B cell (primary cell): ENCODE measurements around the gene CBX4. TPM values are rescaled to one million over a fixed set of nuclear protein-coding genes. Genes with fewer than 3 reads are reported as not detected.

Experiments
- ATAC-seq: fragments of 200-7000 bp; cut with Tn5 transposase; one replicate; pipeline ENCODE4 v1.10.0; 2021; ENCODE audit warnings: low read depth, mild to moderate bottlenecking, moderate number of reproducible peaks, moderate library complexity
- CTCF ChIA-PET: fragments of 350-600 bp; sonication (Branson Sonifier 250); formaldehyde crosslinking; loops from one replicate; lab custom pipeline; 2021; ENCODE audit warnings: antibody characterized with exemption, inconsistent platforms; lab: Charles Lee
- POLR2A ChIA-PET: fragments of 350-600 bp; sonication (Branson Sonifier 250); formaldehyde crosslinking; loops from one replicate; lab custom pipeline; 2021; ENCODE audit warnings: antibody characterized with exemption; lab: Charles Lee
- DNase-seq: peaks from one replicate; pipeline ENCODE4 v3.0.0; 2013
- H2AFZ ChIP-seq: 2 replicates; pipeline ENCODE4 v1.6.1; 2012; ENCODE audit warnings: mild to moderate bottlenecking, low read depth, low read length; ENCODE audit not compliant: insufficient read depth, poor library complexity, severe bottlenecking
- H3K27ac ChIP-seq, 2 donors: 1 replicate in 1 of 2; 2 replicates in 1 of 2; pipeline ENCODE4 v1.5.1; 2012 to 2013; ENCODE audit warnings: low read length in 2 of 2, mild to moderate bottlenecking in 2 of 2, moderate library complexity in 1 of 2
- H3K27me3 ChIP-seq, 4 experiments: fragments of 200-600 bp in 1 of 4; sonication (generic) in 1 of 4; replicated peaks in 1 of 4; 1 replicate in 2 of 4; 2 replicates in 2 of 4; pipeline versions ENCODE4 v1.6.1 to v1.7.0; 2013 to 2016; ENCODE audit warnings: low read length in 3 of 4, mild to moderate bottlenecking in 2 of 4, mixed read lengths in 1 of 4, moderate library complexity in 1 of 4; ENCODE audit not compliant: insufficient read depth in 4 of 4, control insufficient read depth in 3 of 4; ENCODE audit errors: control extremely low read depth in 1 of 4
- H3K36me3 ChIP-seq, 2 experiments: replicated peaks in 1 of 2; 1 replicate in 1 of 2; 2 replicates in 1 of 2; pipeline versions ENCODE4 v1.6.1 to v1.7.1; 2013; ENCODE audit warnings: low read length in 1 of 2; ENCODE audit not compliant: insufficient read depth in 2 of 2, control insufficient read depth in 1 of 2; ENCODE audit errors: control extremely low read depth in 1 of 2, extremely low read depth in 1 of 2
- H3K4me1 ChIP-seq, 2 donors: fragments of 200-600 bp in 1 of 2; sonication (generic) in 1 of 2; 1 replicate in 1 of 2; 2 replicates in 1 of 2; pipeline versions ENCODE4 v1.5.1 to v1.6.1; 2013 to 2017; ENCODE audit warnings: low read length in 2 of 2; ENCODE audit not compliant: control insufficient read depth in 2 of 2, insufficient read depth in 2 of 2
- H3K4me2 ChIP-seq: replicated peaks from 2 replicates; pipeline ENCODE3; 2012; ENCODE audit warnings: mild to moderate bottlenecking, low read depth, low read length; ENCODE audit not compliant: poor library complexity, severe bottlenecking
- H3K4me3 ChIP-seq, 5 experiments: fragments of 200-600 bp in 1 of 5; sonication (generic) in 1 of 5; 1 replicate in 3 of 5; 2 replicates in 2 of 5; pipeline versions ENCODE4 v1.5.1 to v1.7.0; 2011 to 2016; ENCODE audit warnings: low read length in 4 of 5, mild to moderate bottlenecking in 4 of 5, low read depth in 2 of 5, control low read depth in 1 of 5, moderate library complexity in 1 of 5; ENCODE audit not compliant: insufficient read depth in 1 of 5; ENCODE audit errors: control extremely low read depth in 1 of 5, extremely low read depth in 1 of 5
- H3K79me2 ChIP-seq: fragments of 200-600 bp; sonication (generic); one replicate; pipeline ENCODE4 v1.6.0; 2016; ENCODE audit warnings: low read length; ENCODE audit not compliant: control insufficient read depth, insufficient read depth
- H3K9ac ChIP-seq: fragments of 200-600 bp; sonication (generic); 2 replicates; pipeline ENCODE4 v1.6.1; 2017; ENCODE audit warnings: mild to moderate bottlenecking, low read length, moderate library complexity
- H3K9me3 ChIP-seq, 3 donors: one replicate each; pipeline versions ENCODE4 v1.6.1 to v1.7.1; 2013; ENCODE audit warnings: low read length in 2 of 3; ENCODE audit not compliant: control insufficient read depth in 2 of 3, insufficient read depth in 1 of 3; ENCODE audit errors: control extremely low read depth in 1 of 3
- H4K20me1 ChIP-seq: 2 replicates; pipeline ENCODE4 v1.6.0; 2012; ENCODE audit warnings: mild to moderate bottlenecking, low read length; ENCODE audit not compliant: insufficient read depth, control insufficient read depth, poor library complexity, severe bottlenecking
- H3K27ac Mint-ChIP-seq: one replicate; pipeline ENCODE4 v1.8.0; 2021; ENCODE audit warnings: mixed read lengths
- H3K27me3 Mint-ChIP-seq: one replicate; pipeline ENCODE4 v1.8.0; 2021; ENCODE audit warnings: mixed read lengths
- H3K4me1 Mint-ChIP-seq: one replicate; pipeline ENCODE4 v1.8.0; 2021; ENCODE audit warnings: mixed read lengths
- H3K4me3 Mint-ChIP-seq: one replicate; pipeline ENCODE4 v1.8.0; 2021; ENCODE audit warnings: mixed read lengths
- H3K9me3 Mint-ChIP-seq: one replicate; pipeline ENCODE4 v1.8.0; 2022; ENCODE audit warnings: mixed read lengths; ENCODE audit not compliant: insufficient read depth
- CTCF ChIP-seq: fragments of 200-600 bp; IDR thresholded peaks from one replicate; pipeline ENCODE4 v1.8.0; 2022; ENCODE audit warnings: antibody characterized with exemption, mild to moderate bottlenecking
- EZH2 ChIP-seq: IDR thresholded peaks from 2 replicates; pipeline ENCODE4 v1.6.1; 2012; ENCODE audit warnings: borderline replicate concordance, low read depth, mild to moderate bottlenecking, moderate library complexity, low read length; ENCODE audit not compliant: insufficient read depth, poor library complexity, severe bottlenecking
- WGBS: methylation state at CpG from one replicate; pipeline ENCODE4 v1.1.5; 2013; ENCODE audit warnings: missing lambda C conversion rate; ENCODE audit not compliant: insufficient coverage; 5-methylcytosine and 5-hydroxymethylcytosine counted together
- intact Hi-C: fragments of 100-400 bp; cut with micrococcal nuclease; formaldehyde crosslinking; loops from one replicate; pipeline ENCODE4 v1.10.0; 2022
- polyA plus RNA-seq: library from polyadenylated mRNA; depleted of rRNA; stranded (reverse); fragments of >200 nt; gene quantifications from 2 replicates; pipeline ENCODE4 v1.2.3, GENCODE V29; 2012
- total RNA-seq, 2 donors: library from RNA; stranded (reverse); fragments of 120-200 nt in 1 of 2; gene quantifications; 1 replicate in 1 of 2; 2 replicates in 1 of 2; pipeline versions ENCODE4 v1.2.3 to v1.2.4, GENCODE V29; 2013 to 2022

The CBX4 gene
- total and polyA plus RNA-seq, 2 donors (not counting 1 experiment from before 2014, with no cell fraction given) = 81.9 to 115 TPM

- Mint-ChIP-seq H3K27me3 (peaks cover 26% of the 10 kb centered on the region), H3K4me1 (peaks cover 18% of the 10 kb centered on the region), H3K27ac (no peak overlapping the region), H3K4me3 (no peak overlapping the region), H3K9me3 (no peaks in the 10 kb centered on the region)
- H3K4me1 ChIP-seq = peaks cover 5 to 39% of the 10 kb centered on the region in 2 donors
- ChIA-PET CTCF (interaction anchor here (1.0 to 1.5 kb wide), 2 partner anchors 18 to 101 kb away, joined by 3 read pairs; no protein-coding TSS in a partner anchor), POLR2A (no interaction called here)
- ATAC-seq (no peak), DNase-seq (no peak)
- TF ChIP-seq CTCF = no peak
- no peak for TF ChIP-seq EZH2
- no peak overlapping the region for H3K9ac ChIP-seq
- no peaks in the 10 kb centered on the region for H3K36me3 ChIP-seq
- no peak overlapping the region for H3K27ac ChIP-seq
- intact Hi-C loops = no loop called here
- H3K4me2 ChIP-seq = no peak overlapping the region
- H4K20me1 ChIP-seq = no peaks in the 10 kb centered on the region
- peaks cover 0 to 22% (median 2%) of the 10 kb centered on the region in 4 experiments for H3K27me3 ChIP-seq
- no peak overlapping the region for H3K4me3 ChIP-seq
- H3K79me2 ChIP-seq = no peaks in the 10 kb centered on the region
- 85% methylated on average over 18 of the region's 20 CpGs for WGBS
- no peak overlapping the region for H2AFZ ChIP-seq
- H3K9me3 ChIP-seq = no peaks in the 10 kb centered on the region
These were observed 25.5 kb upstream of the CBX4 start for GRCh38 chr17:79864617-79865250.

- WGBS = 100% methylated on average over 2 of the region's 9 CpGs
- peaks cover 0 to 22% (median 2%) of the 10 kb centered on the region in 4 experiments for H3K27me3 ChIP-seq
- peaks cover 26% of the 10 kb centered on the region for H3K27me3 Mint-ChIP-seq
- no peak overlapping the region for H2AFZ ChIP-seq
- peaks cover 18% of the 10 kb centered on the region for H3K4me1 Mint-ChIP-seq
- H3K9ac ChIP-seq = no peak overlapping the region
- H3K9me3 Mint-ChIP-seq = no peaks in the 10 kb centered on the region
- no peak overlapping the region for H3K27ac ChIP-seq
- ChIA-PET POLR2A (no interaction called here), CTCF (interaction anchor here (1.0 to 1.5 kb wide), 2 partner anchors 17 to 102 kb away, joined by 3 read pairs; no protein-coding TSS in a partner anchor)
- no peak for ATAC-seq
- no peaks in the 10 kb centered on the region for H3K9me3 ChIP-seq
- H3K27ac Mint-ChIP-seq = no peak overlapping the region
- intact Hi-C loops = no loop called here
- H3K4me2 ChIP-seq = no peak overlapping the region
- H3K79me2 ChIP-seq = no peaks in the 10 kb centered on the region
- TF ChIP-seq CTCF = no peak
- TF ChIP-seq EZH2 = no peak
- H3K4me3 Mint-ChIP-seq = no peak overlapping the region
- no peaks in the 10 kb centered on the region for H4K20me1 ChIP-seq
- H3K4me1 ChIP-seq = peaks cover 5 to 39% of the 10 kb centered on the region in 2 donors
- H3K4me3 ChIP-seq = no peak overlapping the region
- no peak for DNase-seq
- no peaks in the 10 kb centered on the region for H3K36me3 ChIP-seq
These were observed 24.9 kb upstream of the CBX4 start for GRCh38 chr17:79864147-79864546.
